GM13976 (cell line): ENCODE data around the gene LSAMP.

Experiments
- DNase-seq: peaks from one replicate; pipeline ENCODE4 v3.0.0; 2012; ENCODE audit warnings: low spot score
- in situ Hi-C: fragments of 300-500 bp; cut with MboI; formaldehyde crosslinking; loops from one replicate; pipeline ENCODE4 v1.12.0; 2022; ENCODE audit warnings: low sequenced_read_pairs, mixed read lengths, inconsistent platforms; ENCODE audit not compliant: unreplicated experiment
- TF ChIP-seq, protein P1 (sequence below): IDR thresholded peaks from 2 replicates; pipeline ENCODE4 v1.5.1; 2012; ENCODE audit warnings: borderline replicate concordance, mild to moderate bottlenecking; ENCODE audit not compliant: insufficient read depth; ENCODE audit errors: extremely low read depth, missing control alignments, control extremely low read depth

The LSAMP gene

DNA sequence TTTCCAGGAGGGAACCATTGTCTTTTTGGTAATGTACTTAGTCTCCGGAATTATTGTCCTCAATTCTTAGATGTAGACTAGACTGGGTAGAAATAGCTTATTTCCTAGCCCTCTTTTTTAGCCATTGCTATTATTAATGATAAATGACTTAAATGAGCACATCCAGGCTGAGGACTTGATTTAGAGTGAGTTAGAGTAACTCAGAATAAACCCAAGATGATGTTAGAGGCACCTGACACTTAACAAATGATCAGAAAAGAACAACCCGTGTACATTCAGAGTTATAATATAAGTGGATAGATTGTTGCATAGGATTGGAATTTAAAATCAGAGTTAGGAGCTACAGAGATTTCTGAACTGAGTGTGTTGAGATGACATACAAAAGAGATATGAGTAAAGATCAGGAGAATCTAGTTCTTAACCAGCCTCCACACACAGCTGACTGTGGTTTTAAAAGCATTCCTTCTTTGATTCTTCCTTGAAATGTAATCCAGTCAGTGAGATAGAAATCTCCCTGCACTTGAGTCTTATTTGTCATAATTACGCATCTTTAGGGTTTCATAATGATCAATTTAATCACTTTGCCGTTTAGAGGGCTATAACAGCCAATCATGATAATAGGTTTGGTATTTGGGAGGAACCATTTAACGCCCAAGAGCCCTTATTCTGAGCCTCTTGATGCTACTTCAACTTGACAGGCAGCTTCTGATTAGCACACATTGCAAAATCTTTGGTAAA, 455.4 kb downstream of the LSAMP start:
- TF ChIP-seq, protein P1, sequence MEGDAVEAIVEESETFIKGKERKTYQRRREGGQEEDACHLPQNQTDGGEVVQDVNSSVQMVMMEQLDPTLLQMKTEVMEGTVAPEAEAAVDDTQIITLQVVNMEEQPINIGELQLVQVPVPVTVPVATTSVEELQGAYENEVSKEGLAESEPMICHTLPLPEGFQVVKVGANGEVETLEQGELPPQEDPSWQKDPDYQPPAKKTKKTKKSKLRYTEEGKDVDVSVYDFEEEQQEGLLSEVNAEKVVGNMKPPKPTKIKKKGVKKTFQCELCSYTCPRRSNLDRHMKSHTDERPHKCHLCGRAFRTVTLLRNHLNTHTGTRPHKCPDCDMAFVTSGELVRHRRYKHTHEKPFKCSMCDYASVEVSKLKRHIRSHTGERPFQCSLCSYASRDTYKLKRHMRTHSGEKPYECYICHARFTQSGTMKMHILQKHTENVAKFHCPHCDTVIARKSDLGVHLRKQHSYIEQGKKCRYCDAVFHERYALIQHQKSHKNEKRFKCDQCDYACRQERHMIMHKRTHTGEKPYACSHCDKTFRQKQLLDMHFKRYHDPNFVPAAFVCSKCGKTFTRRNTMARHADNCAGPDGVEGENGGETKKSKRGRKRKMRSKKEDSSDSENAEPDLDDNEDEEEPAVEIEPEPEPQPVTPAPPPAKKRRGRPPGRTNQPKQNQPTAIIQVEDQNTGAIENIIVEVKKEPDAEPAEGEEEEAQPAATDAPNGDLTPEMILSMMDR, result no peak
- no peak for DNase-seq
- in situ Hi-C loops, result no loop called here

DNA sequence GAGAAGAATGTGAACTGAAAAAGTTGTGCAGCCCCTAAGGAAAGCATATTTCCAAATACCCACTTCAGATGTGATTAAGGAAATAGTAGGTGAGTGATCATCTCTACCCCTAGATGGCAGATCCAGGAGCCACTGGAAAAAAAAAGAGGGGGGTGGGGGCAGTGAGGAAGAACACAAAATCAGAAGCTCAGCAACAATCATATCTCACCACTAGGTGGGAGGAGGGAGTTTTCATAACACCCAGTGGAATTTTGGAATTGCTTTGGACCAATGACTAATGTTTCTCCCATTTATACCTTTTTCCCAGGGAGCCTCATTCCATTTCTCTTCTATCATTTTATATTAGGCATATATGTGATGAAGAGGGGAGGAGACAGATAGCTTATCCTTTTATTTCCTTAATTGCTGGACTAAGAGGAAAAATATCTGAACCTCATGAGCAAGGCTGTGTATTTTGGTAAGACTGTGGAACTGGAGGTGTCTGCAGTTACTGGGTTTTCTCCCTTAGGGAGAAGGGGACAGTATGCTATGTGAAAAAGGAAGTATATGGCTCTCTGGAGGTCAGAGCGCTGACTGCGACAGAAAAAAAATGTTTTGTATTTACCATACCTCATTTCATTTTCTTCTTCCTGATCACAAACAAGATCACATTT, 458.6 kb downstream of the LSAMP start:
- TF ChIP-seq, protein P1, result no peak
- in situ Hi-C loops, result no loop called here
- DNase-seq, result no peak

DNA sequence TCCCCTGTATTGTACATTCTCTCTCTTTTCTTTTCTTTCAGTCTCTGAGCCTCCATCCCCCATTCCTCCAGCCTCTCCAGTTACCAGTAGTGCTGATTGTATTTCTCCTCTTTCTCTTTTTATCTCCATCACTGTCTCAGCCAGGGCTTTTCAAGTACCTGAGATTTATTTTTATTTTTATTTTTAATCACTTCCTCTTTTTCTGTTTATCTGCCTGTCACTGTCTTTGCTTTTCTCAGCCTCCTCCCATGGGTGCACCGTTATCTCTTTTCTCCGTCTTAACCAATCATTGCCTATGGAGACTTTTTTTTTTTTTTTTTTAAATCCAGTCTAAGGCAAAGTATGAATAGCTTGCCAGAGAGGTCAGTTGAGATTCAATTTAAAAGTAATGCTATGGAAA, 462.7 kb downstream of the LSAMP start:
- in situ Hi-C loops, result no loop called here
- TF ChIP-seq, protein P1, result no peak
- no peak for DNase-seq

DNA sequence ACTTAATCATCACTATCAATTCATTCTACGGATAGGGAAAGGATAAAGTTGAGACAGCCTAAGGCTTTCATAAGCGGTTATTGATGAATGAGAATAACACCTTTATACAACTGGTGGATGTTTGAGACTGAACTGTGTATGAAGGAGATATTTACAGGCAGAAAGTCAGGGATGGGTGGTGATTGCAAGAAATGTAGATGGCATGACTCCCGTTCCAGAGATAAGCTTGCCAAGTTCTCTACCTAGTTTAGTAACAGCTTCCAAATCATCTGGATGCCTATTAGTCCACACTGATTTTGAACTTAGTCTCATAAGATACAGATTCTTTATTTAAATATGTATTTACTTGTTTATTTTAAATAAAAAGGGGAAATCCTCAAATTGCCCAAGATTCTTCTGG, 463.2 kb downstream of the LSAMP start:
- TF ChIP-seq, protein P1, result no peak

DNA sequence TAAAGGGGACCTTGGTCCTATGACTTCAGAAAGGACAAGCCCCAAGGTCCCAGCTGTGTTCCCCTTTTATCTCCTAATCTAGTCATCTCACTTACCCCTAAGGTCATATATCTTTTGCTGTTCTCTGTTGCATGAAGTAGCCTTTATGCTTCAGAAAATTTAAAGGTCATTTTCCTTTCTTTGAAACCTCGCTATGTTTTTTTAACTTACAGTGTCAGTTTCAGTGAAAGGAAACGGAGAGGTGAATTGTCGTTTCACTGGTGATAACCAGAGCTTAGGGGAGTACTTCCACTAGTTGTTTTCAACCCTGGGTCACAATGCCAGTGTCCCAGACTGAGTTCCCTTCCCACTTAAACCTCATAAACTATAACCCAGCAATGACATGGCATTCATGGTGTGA, 464.6 kb downstream of the LSAMP start:
- no peak for DNase-seq
- TF ChIP-seq, protein P1, result no peak
- in situ Hi-C loops, result no loop called here

More for the DNA sequence above, 463.2 kb downstream of the LSAMP start:
- in situ Hi-C loops, result no loop called here
- DNase-seq, result no peak

DNA sequence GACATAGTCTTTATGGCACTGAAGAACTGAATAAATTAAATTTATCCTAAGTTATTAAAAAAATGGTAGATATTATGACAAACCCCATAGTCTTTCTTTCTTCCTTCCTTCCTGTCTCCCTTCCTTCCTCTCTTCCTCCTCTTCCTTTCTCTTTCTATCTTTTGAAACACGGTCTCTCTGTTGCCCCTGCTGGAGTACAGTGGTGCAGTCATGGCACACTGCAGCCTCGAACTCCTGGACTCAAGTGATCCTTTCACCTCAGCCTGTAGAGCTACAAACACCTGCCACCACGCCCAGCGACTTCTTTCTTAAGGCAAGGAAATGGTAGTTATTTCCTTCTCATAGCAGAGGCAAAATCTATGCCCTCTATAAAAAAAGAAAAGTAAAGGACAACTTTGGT, 467.4 kb downstream of the LSAMP start:
- no peak for DNase-seq
- TF ChIP-seq, protein P1, result no peak
- in situ Hi-C loops, result no loop called here
